CD4-positive, alpha-beta memory T cell (primary cell): ENCODE measurements around the gene FBL. TPM values are rescaled to one million over a fixed set of nuclear protein-coding genes. Genes with fewer than 3 reads are reported as not detected.
A peak's percentile ranks its signal among the peaks of the same experiment; 100 is the strongest.

ENCODE experiments used
- CTCF ChIA-PET: fragments of 350-600 bp; sonication (Branson Sonifier 250); formaldehyde crosslinking; loops from one replicate; lab custom pipeline; 2021; ENCODE audit warnings: inconsistent platforms; ENCODE audit not compliant: partially characterized antibody; lab: Charles Lee
- POLR2A ChIA-PET: fragments of 350-600 bp; sonication (Branson Sonifier 250); formaldehyde crosslinking; loops from one replicate; lab custom pipeline; 2021; ENCODE audit not compliant: partially characterized antibody; lab: Charles Lee
- DNase-seq, 5 donors: peaks; one replicate each; pipeline versions ENCODE4 v3.0.0 to v3.0.0-alpha.2; 2020 to 2022; ENCODE audit warnings: mixed read lengths in 1 of 5
- H3K27ac ChIP-seq: one replicate; pipeline ENCODE4 v1.7.0; 2013; ENCODE audit warnings: low read depth, low read length
- H3K27me3 ChIP-seq: 2 replicates; pipeline ENCODE4 v1.7.0; 2013; ENCODE audit warnings: mild to moderate bottlenecking, low read length, moderate library complexity; ENCODE audit not compliant: insufficient read depth
- H3K36me3 ChIP-seq: 2 replicates; pipeline ENCODE4 v1.7.0; 2013; ENCODE audit warnings: mild to moderate bottlenecking, low read length, moderate library complexity; ENCODE audit not compliant: insufficient read depth
- H3K4me1 ChIP-seq: 2 replicates; pipeline ENCODE4 v1.7.0; 2013; ENCODE audit warnings: mild to moderate bottlenecking, low read length, moderate library complexity; ENCODE audit not compliant: insufficient read depth
- H3K4me3 ChIP-seq, 2 donors: one replicate each; pipeline ENCODE4 v1.7.0; 2013; ENCODE audit warnings: low read length in 2 of 2, mild to moderate bottlenecking in 1 of 2
- H3K9me3 ChIP-seq, 2 donors: one replicate each; pipeline ENCODE4 v1.7.0; 2013; ENCODE audit warnings: low read length in 2 of 2, control low read depth in 1 of 2; ENCODE audit not compliant: control insufficient read depth in 1 of 2
- H3K27ac Mint-ChIP-seq, 7 donors: one replicate each; pipeline ENCODE4 v1.8.0; 2020 to 2021; ENCODE audit warnings: mixed read lengths in 7 of 7, mild to moderate bottlenecking in 6 of 7, inconsistent platforms in 3 of 7, moderate library complexity in 3 of 7
- H3K27me3 Mint-ChIP-seq, 2 donors: one replicate each; pipeline ENCODE4 v1.8.0; 2020 to 2021; ENCODE audit warnings: mixed read lengths in 2 of 2
- H3K36me3 Mint-ChIP-seq, 2 donors: one replicate each; pipeline ENCODE4 v1.8.0; 2020 to 2021; ENCODE audit warnings: mixed read lengths in 2 of 2, inconsistent platforms in 1 of 2, mild to moderate bottlenecking in 1 of 2
- H3K4me1 Mint-ChIP-seq, 4 donors: one replicate each; pipeline ENCODE4 v1.8.0; 2020 to 2021; ENCODE audit warnings: mixed read lengths in 4 of 4, mild to moderate bottlenecking in 1 of 4
- H3K4me3 Mint-ChIP-seq, 8 donors: one replicate each; pipeline ENCODE4 v1.8.0; 2020 to 2021; ENCODE audit warnings: mixed read lengths in 8 of 8, mild to moderate bottlenecking in 7 of 8, moderate library complexity in 6 of 8, inconsistent platforms in 3 of 8
- H3K9me3 Mint-ChIP-seq, 8 donors: one replicate each; pipeline ENCODE4 v1.8.0; 2020 to 2021; ENCODE audit warnings: mixed read lengths in 8 of 8, mild to moderate bottlenecking in 5 of 8, inconsistent platforms in 3 of 8, moderate library complexity in 1 of 8
- intact Hi-C: fragments of 100-400 bp; cut with micrococcal nuclease; formaldehyde crosslinking; loops from one replicate; pipeline ENCODE4 v1.15.1; 2023
- polyA plus RNA-seq, 2 donors: library from polyadenylated mRNA; unstranded; fragments of 300-500 nt; fragmentation: Illumina TruSeq; gene quantifications; one replicate each; pipeline ENCODE4 v1.2.3, GENCODE V29; 2021
- total RNA-seq, 2 experiments: library from RNA; stranded (reverse); gene quantifications; one replicate each; pipeline ENCODE4 v1.2.3, GENCODE V29; 2021

The FBL gene
- total and polyA plus RNA-seq, 4 experiments from 2014 or later, result 173 to 295 (median 228) TPM

DNA sequence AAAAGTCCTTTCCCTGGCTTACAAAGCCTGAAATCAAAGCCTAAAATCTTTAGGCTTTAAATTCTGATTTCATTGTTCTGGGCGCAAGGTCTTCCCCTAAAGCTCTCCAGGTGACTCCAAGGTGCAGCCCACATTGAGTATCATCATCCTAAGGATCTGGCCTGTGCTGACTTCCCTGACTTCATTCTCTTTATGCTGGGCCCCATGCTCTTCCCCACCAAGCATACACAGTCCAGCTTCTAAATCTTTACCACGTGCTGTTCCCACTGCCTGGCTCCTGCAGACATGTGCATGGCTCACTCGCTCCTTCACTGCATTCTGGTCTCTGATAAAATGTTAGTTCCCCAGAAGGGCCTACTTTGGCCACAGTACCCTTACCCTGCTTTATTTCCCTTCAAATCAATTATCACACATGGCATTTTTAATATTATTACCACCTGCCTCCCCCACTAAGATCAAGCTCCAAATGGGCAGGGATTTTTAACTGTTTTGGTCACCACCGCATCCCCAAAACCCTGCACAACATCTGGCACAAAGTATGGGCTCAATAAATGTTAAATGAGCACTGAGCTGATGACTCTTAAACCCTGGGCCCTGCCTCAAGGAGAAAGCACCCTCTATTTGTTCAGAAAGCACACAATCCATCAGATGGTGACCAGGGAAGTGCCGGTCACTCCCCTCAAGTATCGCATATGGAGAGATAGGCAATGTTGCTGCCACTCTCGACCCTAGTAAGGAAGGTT is 3.3 kb downstream of the FBL start:
- peak overlapping the region in 4 of 8 donors; percentile 5 to 75 (median 42) for H3K4me3 Mint-ChIP-seq
- no peaks in the 10 kb centered on the region for H3K9me3 ChIP-seq
- intact Hi-C loops, result loop anchor here (5.0 kb wide), 1 partner anchor 171 kb away; no protein-coding TSS in a partner anchor
- ChIA-PET POLR2A (interaction anchor here (1.3 to 6.3 kb wide), 2 partner anchors 8 to 18 kb away, joined by 3 to 96 read pairs; partner anchors contain the start of gene DYRK1B), CTCF (interaction anchor here (0.9 to 7.3 kb wide), 11 partner anchors 9 to 323 kb away, joined by 3 to 168 read pairs (median 6); partner anchors contain the start of genes DYRK1B and PSMC4)
- H3K4me3 ChIP-seq, result no peak overlapping the region
- no peaks in the 10 kb centered on the region for H3K27me3 ChIP-seq
- no peak overlapping the region for H3K27ac ChIP-seq
- H3K27ac Mint-ChIP-seq, result peak overlapping the region; percentile 35 to 87 (median 60)
- peaks cover 49% of the 10 kb centered on the region for H3K4me1 ChIP-seq
- H3K36me3 Mint-ChIP-seq, result peaks cover 12 to 36% of the 10 kb centered on the region in 2 donors
- H3K9me3 Mint-ChIP-seq, result peaks cover 0 to 1% (median 0%) of the 10 kb centered on the region in 8 donors
- no peak for DNase-seq
- H3K36me3 ChIP-seq, result peaks cover 21% of the 10 kb centered on the region
- no peaks in the 10 kb centered on the region for H3K27me3 Mint-ChIP-seq
- peaks cover 40 to 65% (median 49%) of the 10 kb centered on the region in 4 donors for H3K4me1 Mint-ChIP-seq

- H3K4me3 ChIP-seq, result no peak overlapping the region
- no peak for DNase-seq
- no peaks in the 10 kb centered on the region for H3K27me3 ChIP-seq
- H3K36me3 ChIP-seq, result peaks cover 37% of the 10 kb centered on the region
- POLR2A ChIA-PET, result interaction anchor here (1.1 kb wide), 1 partner anchor 282 kb away, joined by 3 read pairs; no protein-coding TSS in a partner anchor
- peaks cover 26 to 50% of the 10 kb centered on the region in 2 donors for H3K36me3 Mint-ChIP-seq
- peak overlapping the region in 3 of 7 donors; percentile 37 to 63 (median 62) for H3K27ac Mint-ChIP-seq
- H3K9me3 ChIP-seq, result no peaks in the 10 kb centered on the region
- no peak overlapping the region for H3K27ac ChIP-seq
- H3K4me3 Mint-ChIP-seq, result no peak overlapping the region
- intact Hi-C loops, result loop anchor here (5.0 kb wide), 1 partner anchor 169 kb away; no protein-coding TSS in a partner anchor
- peaks cover 41% of the 10 kb centered on the region for H3K4me1 ChIP-seq
- peaks cover 34 to 49% (median 39%) of the 10 kb centered on the region in 4 donors for H3K4me1 Mint-ChIP-seq
- CTCF ChIA-PET, result interaction anchor here (0.9 to 7.3 kb wide), 5 partner anchors 20 to 129 kb away, joined by 3 to 168 read pairs (median 6); partner anchors contain the start of gene PSMC4
- H3K27me3 Mint-ChIP-seq, result no peaks in the 10 kb centered on the region
- peaks cover 0 to 1% (median 0%) of the 10 kb centered on the region in 8 donors for H3K9me3 Mint-ChIP-seq
These were observed 5.1 kb downstream of the FBL start for GRCh38 chr19:39841041-39841440.

GRCh38 chr19:39840492-39840891 is 5.7 kb downstream of the FBL start:
- no peaks in the 10 kb centered on the region for H3K27me3 ChIP-seq
- intact Hi-C loops, result loop anchor here (5.0 kb wide), 1 partner anchor 168 kb away; no protein-coding TSS in a partner anchor
- Mint-ChIP-seq H3K36me3 (peaks cover 26 to 51% of the 10 kb centered on the region in 2 donors), H3K27me3 (no peaks in the 10 kb centered on the region), H3K4me3 (no peak overlapping the region), H3K9me3 (peaks cover 0 to 1% (median 0%) of the 10 kb centered on the region in 8 donors), H3K27ac (peak overlapping the region in 1 of 7 donors; percentile 51), H3K4me1 (peaks cover 31 to 44% (median 35%) of the 10 kb centered on the region in 4 donors)
- H3K4me1 ChIP-seq, result peaks cover 39% of the 10 kb centered on the region
- ChIA-PET POLR2A (no interaction called here), CTCF (interaction anchor here (1.6 to 5.4 kb wide), 2 partner anchors 72 to 76 kb away, joined by 3 to 43 read pairs; no protein-coding TSS in a partner anchor)
- H3K4me3 ChIP-seq, result no peak overlapping the region
- H3K36me3 ChIP-seq, result peaks cover 39% of the 10 kb centered on the region
- DNase-seq, result no peak
- H3K27ac ChIP-seq, result no peak overlapping the region
- H3K9me3 ChIP-seq, result no peaks in the 10 kb centered on the region

GRCh38 chr19:39839678-39840327 is 6.4 kb downstream of the FBL start:
- intact Hi-C loops, result loop anchor here (5.0 kb wide), 1 partner anchor 168 kb away; no protein-coding TSS in a partner anchor
- Mint-ChIP-seq H3K4me1 (peaks cover 24 to 37% (median 29%) of the 10 kb centered on the region in 4 donors), H3K27me3 (no peaks in the 10 kb centered on the region), H3K9me3 (peaks cover 0 to 1% (median 0%) of the 10 kb centered on the region in 8 donors), H3K4me3 (no peak overlapping the region), H3K36me3 (peaks cover 26 to 48% of the 10 kb centered on the region in 2 donors), H3K27ac (peak overlapping the region in 5 of 7 donors; percentile 29 to 86 (median 42))
- CTCF ChIA-PET, result no interaction called here
- Histone ChIP-seq H3K27me3 (no peaks in the 10 kb centered on the region), H3K9me3 (no peaks in the 10 kb centered on the region), H3K4me3 (no peak overlapping the region), H3K36me3 (peaks cover 39% of the 10 kb centered on the region), H3K4me1 (peaks cover 32% of the 10 kb centered on the region), H3K27ac (no peak overlapping the region)
- POLR2A ChIA-PET, result no interaction called here
- no peak for DNase-seq

DNA sequence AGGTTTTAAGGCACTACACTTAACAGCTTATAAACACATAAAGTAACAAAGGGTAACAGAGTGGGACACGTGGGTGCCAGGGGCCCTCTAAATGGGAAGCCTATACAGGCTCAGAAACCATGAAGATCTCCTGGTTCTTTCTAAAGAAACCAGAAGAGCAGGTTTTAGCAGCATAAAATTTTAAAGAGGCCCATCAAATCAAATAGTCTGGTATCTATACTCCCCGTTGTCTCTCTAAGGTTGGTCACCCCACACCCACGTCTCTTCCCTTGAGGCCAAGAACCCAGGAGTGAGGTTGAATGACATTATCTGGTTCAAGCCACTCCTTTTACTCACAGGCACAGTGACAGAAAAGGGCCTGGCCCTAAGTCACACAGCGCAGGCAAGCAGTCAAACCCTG is 7.6 kb downstream of the FBL start:
- Histone ChIP-seq H3K4me1 (peaks cover 27% of the 10 kb centered on the region), H3K36me3 (peaks cover 39% of the 10 kb centered on the region), H3K9me3 (no peaks in the 10 kb centered on the region), H3K4me3 (no peak overlapping the region), H3K27me3 (no peaks in the 10 kb centered on the region), H3K27ac (no peak overlapping the region)
- no peak for DNase-seq
- peaks cover 18 to 31% (median 25%) of the 10 kb centered on the region in 4 donors for H3K4me1 Mint-ChIP-seq
- ChIA-PET CTCF (no interaction called here), POLR2A (no interaction called here)
- intact Hi-C loops, result no loop called here
- no peaks in the 10 kb centered on the region for H3K27me3 Mint-ChIP-seq
- peaks cover 29 to 50% of the 10 kb centered on the region in 2 donors for H3K36me3 Mint-ChIP-seq
- H3K9me3 Mint-ChIP-seq, result peaks cover 0 to 1% (median 0%) of the 10 kb centered on the region in 8 donors
- H3K27ac Mint-ChIP-seq, result peak overlapping the region in 1 of 7 donors; percentile 68
- H3K4me3 Mint-ChIP-seq, result no peak overlapping the region

DNA sequence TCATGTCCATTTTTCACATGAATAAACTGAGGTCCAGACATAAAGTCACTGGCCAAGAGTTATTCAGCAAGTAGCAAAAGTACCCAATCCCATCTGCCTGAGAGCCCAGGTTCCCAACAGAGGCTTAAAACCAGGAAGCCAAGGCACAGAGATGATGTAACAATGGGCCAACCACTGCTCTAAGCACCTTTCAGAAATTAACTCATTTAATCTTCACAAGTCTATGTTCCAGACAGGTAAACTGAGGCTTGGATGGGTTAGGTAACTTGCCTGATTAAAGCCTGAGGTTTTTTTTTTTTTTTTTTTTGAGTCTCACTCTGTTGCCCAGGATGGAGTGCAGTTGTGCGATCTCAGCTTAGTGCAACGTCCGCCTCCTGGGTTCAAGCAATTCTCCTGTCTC is 8.2 kb downstream of the FBL start:
- no peak overlapping the region for H3K4me3 ChIP-seq
- H3K9me3 ChIP-seq, result no peaks in the 10 kb centered on the region
- H3K4me1 ChIP-seq, result peaks cover 23% of the 10 kb centered on the region
- intact Hi-C loops, result no loop called here
- H3K27me3 Mint-ChIP-seq, result no peaks in the 10 kb centered on the region
- peaks cover 16 to 28% (median 23%) of the 10 kb centered on the region in 4 donors for H3K4me1 Mint-ChIP-seq
- no peaks in the 10 kb centered on the region for H3K27me3 ChIP-seq
- no peak overlapping the region for H3K4me3 Mint-ChIP-seq
- no peak for DNase-seq
- ChIA-PET CTCF (no interaction called here), POLR2A (no interaction called here)
- H3K27ac ChIP-seq, result no peak overlapping the region
- H3K9me3 Mint-ChIP-seq, result no peaks in the 10 kb centered on the region
- peaks cover 39% of the 10 kb centered on the region for H3K36me3 ChIP-seq
- peak overlapping the region in 3 of 7 donors; percentile 22 to 79 (median 75) for H3K27ac Mint-ChIP-seq
- H3K36me3 Mint-ChIP-seq, result peaks cover 29 to 51% of the 10 kb centered on the region in 2 donors
